GM23338 (cell line): ENCODE results near the gene ZNF311.

Experiments
- CREB1 ChIP-seq: fragments of 250-450 bp; sonication (Bioruptor Pico); IDR thresholded peaks from 2 replicates; pipeline ENCODE4 v1.5.0; 2020; ENCODE audit warnings: low read depth, mild to moderate bottlenecking, moderate library complexity
- EZH2 ChIP-seq: fragments of 200-600 bp; sonication (generic); IDR thresholded peaks from one replicate; pipeline ENCODE4 v1.8.0; 2017; ENCODE audit warnings: antibody characterized with exemption, mild to moderate bottlenecking, low read depth; ENCODE audit not compliant: unreplicated experiment
- EZH2phosphoT487 ChIP-seq: fragments of 200-600 bp; sonication (generic); IDR thresholded peaks from one replicate; pipeline ENCODE4 v1.8.1; 2018; ENCODE audit warnings: antibody characterized with exemption; ENCODE audit not compliant: unreplicated experiment
- JUNB ChIP-seq: IDR thresholded peaks from one replicate; pipeline ENCODE4 v1.6.1; 2016; ENCODE audit warnings: antibody characterized with exemption; ENCODE audit not compliant: unreplicated experiment
- NANOG ChIP-seq: IDR thresholded peaks from 2 replicates; pipeline ENCODE4 v1.6.1; 2016; ENCODE audit warnings: antibody characterized with exemption, borderline replicate concordance
- POLR2AphosphoS5 ChIP-seq: IDR thresholded peaks from 2 replicates; pipeline ENCODE4 v1.6.1; 2016; ENCODE audit warnings: antibody characterized with exemption, low read depth
- STAT1 ChIP-seq: IDR thresholded peaks from one replicate; pipeline ENCODE4 v1.6.1; 2016; ENCODE audit warnings: antibody characterized with exemption; ENCODE audit not compliant: unreplicated experiment
- ZNF114 ChIP-seq: fragments of 250-450 bp; sonication (Bioruptor Pico); IDR thresholded peaks from 2 replicates; pipeline ENCODE4 v1.5.0; 2020; ENCODE audit warnings: mild to moderate bottlenecking, moderate library complexity
- ZNF331 ChIP-seq: fragments of 250-450 bp; sonication (Bioruptor Pico); IDR thresholded peaks from 2 replicates; pipeline ENCODE4 v1.5.0; 2020; ENCODE audit warnings: low read depth, mild to moderate bottlenecking, moderate library complexity
- TF ChIP-seq, protein P1 (sequence below), 2 experiments: fragments of 200-600 bp in 1 of 2; sonication (generic) in 1 of 2; conservative IDR thresholded peaks; 2 replicates each; pipeline versions ENCODE4 v1.5.1 to v1.6.1; 2016 to 2017; ENCODE audit warnings: antibody characterized with exemption in 2 of 2, low read depth in 2 of 2, mild to moderate bottlenecking in 2 of 2, moderate library complexity in 1 of 2
- TF ChIP-seq, protein P2 (sequence below): IDR thresholded peaks from 2 replicates; pipeline ENCODE4 v1.6.1; 2016; ENCODE audit warnings: antibody characterized with exemption
- TF ChIP-seq, protein P3 (sequence below): IDR thresholded peaks from one replicate; pipeline ENCODE4 v1.6.1; 2018; ENCODE audit warnings: antibody characterized with exemption; ENCODE audit not compliant: unreplicated experiment
- TF ChIP-seq, protein P4 (sequence below): fragments of 250-450 bp; sonication (Bioruptor Pico); IDR thresholded peaks from 2 replicates; pipeline ENCODE4 v1.5.0; 2020; ENCODE audit warnings: mild to moderate bottlenecking, moderate library complexity

DNA sequence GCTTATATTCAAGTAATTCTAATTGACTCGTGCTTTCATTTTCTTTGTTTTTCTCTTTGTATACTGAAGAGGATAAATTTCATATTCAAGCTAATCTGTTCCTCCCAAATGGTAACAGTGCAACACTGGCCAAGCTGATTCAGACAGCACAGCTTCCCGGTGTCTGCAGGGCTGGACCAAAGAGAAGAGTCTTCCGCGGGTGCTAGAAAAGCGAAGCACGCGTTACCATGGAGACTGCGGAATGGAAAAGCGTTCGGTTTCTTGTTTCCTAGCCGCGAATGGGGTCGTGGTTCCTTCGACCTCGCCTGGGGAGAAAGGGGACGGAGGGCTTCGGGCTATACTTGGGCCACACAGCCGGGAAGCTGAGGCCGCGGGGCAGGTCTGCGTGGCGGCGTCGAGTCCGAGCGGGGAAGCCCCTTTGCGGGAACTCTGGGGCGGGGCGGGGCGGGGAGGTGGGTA is 6.2 kb upstream of the ZNF311 start:
- TF ChIP-seq, protein P1, sequence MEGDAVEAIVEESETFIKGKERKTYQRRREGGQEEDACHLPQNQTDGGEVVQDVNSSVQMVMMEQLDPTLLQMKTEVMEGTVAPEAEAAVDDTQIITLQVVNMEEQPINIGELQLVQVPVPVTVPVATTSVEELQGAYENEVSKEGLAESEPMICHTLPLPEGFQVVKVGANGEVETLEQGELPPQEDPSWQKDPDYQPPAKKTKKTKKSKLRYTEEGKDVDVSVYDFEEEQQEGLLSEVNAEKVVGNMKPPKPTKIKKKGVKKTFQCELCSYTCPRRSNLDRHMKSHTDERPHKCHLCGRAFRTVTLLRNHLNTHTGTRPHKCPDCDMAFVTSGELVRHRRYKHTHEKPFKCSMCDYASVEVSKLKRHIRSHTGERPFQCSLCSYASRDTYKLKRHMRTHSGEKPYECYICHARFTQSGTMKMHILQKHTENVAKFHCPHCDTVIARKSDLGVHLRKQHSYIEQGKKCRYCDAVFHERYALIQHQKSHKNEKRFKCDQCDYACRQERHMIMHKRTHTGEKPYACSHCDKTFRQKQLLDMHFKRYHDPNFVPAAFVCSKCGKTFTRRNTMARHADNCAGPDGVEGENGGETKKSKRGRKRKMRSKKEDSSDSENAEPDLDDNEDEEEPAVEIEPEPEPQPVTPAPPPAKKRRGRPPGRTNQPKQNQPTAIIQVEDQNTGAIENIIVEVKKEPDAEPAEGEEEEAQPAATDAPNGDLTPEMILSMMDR (conservative IDR thresholded peaks at IDR 0.05; ENCODE audit: low read depth in 2 of 2): no peak
- TF ChIP-seq EZH2phosphoT487 (no peak), POLR2AphosphoS5 (no peak), EZH2 (no peak), ZNF331 (CRISPR knock-in tag) (no peak), CREB1 (CRISPR knock-in tag) (no peak), JUNB (no peak), ZNF114 (CRISPR knock-in tag) (no peak), STAT1 (no peak), NANOG (no peak)
- TF ChIP-seq, protein P2, sequence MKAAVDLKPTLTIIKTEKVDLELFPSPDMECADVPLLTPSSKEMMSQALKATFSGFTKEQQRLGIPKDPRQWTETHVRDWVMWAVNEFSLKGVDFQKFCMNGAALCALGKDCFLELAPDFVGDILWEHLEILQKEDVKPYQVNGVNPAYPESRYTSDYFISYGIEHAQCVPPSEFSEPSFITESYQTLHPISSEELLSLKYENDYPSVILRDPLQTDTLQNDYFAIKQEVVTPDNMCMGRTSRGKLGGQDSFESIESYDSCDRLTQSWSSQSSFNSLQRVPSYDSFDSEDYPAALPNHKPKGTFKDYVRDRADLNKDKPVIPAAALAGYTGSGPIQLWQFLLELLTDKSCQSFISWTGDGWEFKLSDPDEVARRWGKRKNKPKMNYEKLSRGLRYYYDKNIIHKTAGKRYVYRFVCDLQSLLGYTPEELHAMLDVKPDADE: no peak
- TF ChIP-seq, protein P3, sequence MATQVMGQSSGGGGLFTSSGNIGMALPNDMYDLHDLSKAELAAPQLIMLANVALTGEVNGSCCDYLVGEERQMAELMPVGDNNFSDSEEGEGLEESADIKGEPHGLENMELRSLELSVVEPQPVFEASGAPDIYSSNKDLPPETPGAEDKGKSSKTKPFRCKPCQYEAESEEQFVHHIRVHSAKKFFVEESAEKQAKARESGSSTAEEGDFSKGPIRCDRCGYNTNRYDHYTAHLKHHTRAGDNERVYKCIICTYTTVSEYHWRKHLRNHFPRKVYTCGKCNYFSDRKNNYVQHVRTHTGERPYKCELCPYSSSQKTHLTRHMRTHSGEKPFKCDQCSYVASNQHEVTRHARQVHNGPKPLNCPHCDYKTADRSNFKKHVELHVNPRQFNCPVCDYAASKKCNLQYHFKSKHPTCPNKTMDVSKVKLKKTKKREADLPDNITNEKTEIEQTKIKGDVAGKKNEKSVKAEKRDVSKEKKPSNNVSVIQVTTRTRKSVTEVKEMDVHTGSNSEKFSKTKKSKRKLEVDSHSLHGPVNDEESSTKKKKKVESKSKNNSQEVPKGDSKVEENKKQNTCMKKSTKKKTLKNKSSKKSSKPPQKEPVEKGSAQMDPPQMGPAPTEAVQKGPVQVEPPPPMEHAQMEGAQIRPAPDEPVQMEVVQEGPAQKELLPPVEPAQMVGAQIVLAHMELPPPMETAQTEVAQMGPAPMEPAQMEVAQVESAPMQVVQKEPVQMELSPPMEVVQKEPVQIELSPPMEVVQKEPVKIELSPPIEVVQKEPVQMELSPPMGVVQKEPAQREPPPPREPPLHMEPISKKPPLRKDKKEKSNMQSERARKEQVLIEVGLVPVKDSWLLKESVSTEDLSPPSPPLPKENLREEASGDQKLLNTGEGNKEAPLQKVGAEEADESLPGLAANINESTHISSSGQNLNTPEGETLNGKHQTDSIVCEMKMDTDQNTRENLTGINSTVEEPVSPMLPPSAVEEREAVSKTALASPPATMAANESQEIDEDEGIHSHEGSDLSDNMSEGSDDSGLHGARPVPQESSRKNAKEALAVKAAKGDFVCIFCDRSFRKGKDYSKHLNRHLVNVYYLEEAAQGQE: no peak
- TF ChIP-seq, protein P4, sequence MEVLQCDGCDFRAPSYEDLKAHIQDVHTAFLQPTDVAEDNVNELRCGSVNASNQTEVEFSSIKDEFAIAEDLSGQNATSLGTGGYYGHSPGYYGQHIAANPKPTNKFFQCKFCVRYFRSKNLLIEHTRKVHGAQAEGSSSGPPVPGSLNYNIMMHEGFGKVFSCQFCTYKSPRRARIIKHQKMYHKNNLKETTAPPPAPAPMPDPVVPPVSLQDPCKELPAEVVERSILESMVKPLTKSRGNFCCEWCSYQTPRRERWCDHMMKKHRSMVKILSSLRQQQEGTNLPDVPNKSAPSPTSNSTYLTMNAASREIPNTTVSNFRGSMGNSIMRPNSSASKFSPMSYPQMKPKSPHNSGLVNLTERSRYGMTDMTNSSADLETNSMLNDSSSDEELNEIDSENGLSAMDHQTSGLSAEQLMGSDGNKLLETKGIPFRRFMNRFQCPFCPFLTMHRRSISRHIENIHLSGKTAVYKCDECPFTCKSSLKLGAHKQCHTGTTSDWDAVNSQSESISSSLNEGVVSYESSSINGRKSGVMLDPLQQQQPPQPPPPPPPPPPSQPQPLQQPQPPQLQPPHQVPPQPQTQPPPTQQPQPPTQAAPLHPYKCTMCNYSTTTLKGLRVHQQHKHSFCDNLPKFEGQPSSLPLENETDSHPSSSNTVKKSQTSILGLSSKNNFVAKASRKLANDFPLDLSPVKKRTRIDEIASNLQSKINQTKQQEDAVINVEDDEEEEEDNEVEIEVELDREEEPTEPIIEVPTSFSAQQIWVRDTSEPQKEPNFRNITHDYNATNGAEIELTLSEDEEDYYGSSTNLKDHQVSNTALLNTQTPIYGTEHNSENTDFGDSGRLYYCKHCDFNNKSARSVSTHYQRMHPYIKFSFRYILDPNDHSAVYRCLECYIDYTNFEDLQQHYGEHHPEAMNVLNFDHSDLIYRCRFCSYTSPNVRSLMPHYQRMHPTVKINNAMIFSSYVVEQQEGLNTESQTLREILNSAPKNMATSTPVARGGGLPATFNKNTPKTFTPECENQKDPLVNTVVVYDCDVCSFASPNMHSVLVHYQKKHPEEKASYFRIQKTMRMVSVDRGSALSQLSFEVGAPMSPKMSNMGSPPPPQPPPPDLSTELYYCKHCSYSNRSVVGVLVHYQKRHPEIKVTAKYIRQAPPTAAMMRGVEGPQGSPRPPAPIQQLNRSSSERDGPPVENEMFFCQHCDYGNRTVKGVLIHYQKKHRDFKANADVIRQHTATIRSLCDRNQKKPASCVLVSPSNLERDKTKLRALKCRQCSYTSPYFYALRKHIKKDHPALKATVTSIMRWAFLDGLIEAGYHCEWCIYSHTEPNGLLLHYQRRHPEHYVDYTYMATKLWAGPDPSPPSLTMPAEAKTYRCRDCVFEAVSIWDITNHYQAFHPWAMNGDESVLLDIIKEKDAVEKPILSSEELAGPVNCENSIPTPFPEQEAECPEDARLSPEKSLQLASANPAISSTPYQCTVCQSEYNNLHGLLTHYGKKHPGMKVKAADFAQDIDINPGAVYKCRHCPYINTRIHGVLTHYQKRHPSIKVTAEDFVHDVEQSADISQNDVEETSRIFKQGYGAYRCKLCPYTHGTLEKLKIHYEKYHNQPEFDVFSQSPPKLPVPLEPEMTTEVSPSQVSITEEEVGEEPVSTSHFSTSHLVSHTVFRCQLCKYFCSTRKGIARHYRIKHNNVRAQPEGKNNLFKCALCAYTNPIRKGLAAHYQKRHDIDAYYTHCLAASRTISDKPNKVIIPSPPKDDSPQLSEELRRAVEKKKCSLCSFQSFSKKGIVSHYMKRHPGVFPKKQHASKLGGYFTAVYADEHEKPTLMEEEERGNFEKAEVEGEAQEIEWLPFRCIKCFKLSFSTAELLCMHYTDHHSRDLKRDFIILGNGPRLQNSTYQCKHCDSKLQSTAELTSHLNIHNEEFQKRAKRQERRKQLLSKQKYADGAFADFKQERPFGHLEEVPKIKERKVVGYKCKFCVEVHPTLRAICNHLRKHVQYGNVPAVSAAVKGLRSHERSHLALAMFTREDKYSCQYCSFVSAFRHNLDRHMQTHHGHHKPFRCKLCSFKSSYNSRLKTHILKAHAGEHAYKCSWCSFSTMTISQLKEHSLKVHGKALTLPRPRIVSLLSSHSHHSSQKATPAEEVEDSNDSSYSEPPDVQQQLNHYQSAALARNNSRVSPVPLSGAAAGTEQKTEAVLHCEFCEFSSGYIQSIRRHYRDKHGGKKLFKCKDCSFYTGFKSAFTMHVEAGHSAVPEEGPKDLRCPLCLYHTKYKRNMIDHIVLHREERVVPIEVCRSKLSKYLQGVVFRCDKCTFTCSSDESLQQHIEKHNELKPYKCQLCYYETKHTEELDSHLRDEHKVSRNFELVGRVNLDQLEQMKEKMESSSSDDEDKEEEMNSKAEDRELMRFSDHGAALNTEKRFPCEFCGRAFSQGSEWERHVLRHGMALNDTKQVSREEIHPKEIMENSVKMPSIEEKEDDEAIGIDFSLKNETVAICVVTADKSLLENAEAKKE (CRISPR knock-in tag): no peak
